ENCODE data around the gene MAGI1.
"Not testable (repeated sequence)": the region's sequence is repeated elsewhere in the genome, so short reads cannot be mapped to it uniquely, and the experiment has no call there.

Gene MAGI1

DNA sequence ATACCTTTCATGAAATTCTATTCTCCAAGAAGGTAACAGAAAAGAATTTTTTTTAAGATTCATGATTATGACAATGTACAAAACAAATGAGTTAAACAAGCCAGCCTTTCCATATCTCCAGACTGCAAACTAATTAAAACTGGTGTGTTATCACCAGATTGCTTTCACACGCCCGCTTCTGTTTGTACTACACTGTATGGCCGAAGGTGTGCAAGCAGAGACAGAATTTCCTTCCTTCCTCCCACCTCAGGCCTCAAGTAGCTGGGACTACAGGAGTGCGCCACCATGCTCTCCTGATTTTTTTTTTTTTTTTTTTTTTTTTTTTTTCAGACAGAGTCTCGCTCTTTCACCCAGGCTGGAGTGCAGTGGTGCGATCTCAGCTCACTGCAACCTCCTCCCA lies 400.4 kb downstream of the MAGI1 start:
- no peak for DNase-seq (ENCODE audit: low read depth in 1 of 2, low spot score in 1 of 2)

DNA sequence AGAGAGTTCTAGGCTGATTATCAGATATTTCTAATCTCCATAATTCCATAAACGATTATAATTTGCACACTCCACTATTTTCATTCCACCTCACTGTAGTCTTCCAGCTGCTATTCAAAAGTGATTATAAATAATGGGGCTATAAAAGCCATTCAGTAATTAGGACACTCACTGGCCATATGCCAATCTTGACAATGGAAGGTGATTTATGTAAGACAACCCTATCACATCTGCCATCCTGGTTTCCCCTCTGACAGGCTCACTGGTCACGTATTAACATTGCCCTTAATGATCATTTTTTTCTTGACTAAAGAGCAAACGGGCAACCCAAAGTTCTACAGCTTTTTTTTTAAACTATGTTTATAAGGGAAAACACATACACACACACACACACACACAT lies 402.4 kb downstream of the MAGI1 start:
- DNase-seq (ENCODE audit: low read depth in 1 of 2, low spot score in 1 of 2) = no peak

DNA sequence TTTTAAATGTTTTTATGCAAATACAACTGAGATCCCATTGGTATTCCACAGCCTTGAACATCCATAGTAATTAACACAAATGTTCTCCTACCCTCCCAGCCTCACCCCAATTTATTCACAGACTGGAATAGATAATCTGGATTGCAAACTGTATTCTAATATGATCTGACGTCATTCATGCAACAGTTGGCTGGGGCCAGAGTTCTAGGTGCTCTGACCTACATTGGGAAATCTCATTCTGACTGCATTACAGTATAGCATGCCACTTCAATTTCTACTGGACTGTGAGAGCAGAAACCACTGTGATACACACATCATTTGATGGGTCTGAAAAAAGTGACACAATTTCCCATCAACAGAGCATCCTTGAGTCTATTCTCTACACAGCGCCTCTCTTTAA lies 403.1 kb downstream of the MAGI1 start:
- no peak for DNase-seq (ENCODE audit: low read depth in 1 of 2, low spot score in 1 of 2)

DNA sequence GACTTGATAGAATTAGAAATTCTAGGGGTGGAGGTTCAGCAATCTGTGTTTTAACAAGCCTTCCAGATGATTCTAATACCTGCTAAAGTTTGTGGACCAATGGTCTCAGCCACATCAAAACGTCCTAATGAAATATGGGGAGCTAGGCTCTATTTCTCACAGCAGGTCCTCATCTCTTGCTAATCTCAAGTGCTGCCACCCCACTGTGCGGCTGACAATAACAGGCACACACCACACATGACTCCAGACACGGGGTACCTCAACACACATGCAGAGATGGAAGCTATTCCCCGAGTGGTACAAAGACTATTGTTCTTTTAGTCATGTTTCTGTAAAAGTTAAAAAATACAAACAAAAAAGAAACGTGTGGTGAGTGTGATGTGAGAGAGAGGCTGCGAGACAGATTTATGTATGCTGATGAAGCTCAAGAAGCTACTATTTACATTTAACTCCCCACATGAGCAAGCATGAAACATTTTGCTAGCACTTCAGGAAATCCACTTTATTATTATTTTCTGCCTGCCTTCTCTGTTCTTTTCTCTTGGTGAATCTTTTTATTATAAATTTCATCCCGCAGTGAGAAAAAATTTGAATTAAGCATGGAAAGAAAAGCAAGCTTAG lies 405.6 kb downstream of the MAGI1 start:
- DNase-seq (ENCODE audit: low read depth in 1 of 2, low spot score in 1 of 2) = no peak

DNA sequence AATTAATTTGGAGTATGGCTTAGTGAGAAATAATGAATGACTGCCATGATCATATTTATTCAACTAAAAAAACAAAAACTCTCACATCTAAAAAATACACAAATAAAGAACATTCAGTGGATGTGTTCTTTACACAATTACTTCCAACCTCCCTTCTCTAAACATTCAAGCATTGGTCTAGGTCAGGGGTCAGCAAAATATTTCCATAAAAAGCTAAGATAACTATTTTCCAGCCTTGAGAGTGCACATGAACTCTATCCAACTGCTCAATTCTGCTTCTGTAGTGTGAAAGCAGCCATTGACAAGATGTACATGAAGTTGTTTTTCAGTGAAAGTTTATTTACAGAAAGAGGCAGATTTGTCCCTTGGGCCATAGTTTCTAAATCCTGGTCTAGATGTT lies 406.3 kb downstream of the MAGI1 start:
- no peak for DNase-seq (ENCODE audit: low read depth in 1 of 2, low spot score in 1 of 2)

DNA sequence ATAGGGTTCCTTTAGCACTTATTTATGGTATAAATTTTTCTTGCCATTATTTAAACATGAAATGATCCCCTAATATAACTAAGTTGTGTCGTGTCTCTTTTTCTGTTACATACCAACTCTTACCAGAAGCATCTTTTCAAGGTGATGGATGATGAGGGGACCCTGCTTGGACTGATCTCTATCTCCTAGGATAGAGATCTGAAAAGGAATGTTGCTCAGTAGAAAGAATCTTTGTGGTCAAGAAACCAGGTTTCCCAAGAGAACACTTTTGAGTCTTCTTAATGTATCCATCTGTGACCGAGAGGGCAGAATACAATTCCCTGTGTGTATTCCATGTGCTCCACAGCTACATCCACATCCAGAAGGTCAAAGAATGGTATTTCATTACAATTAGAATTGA lies 409.7 kb downstream of the MAGI1 start:
- no peak for DNase-seq (ENCODE audit: low read depth in 1 of 2, low spot score in 1 of 2)

DNA sequence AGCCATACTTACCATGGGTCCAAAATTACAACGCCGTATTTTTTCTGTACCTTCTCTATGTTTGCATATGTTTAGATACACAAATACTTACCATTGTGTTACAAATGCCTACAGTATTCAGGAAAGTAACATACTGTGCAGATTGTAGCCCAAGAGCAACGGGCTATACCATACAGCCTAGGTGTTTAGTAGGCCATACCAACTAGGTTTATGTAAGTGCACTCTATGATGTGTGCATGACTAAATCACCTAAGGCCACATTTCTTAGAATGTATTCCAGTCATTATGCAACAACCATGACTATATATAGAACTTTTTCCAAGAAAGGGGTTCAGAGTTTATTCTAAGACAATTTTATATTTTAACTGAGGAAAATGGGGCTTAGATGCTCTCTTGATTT lies 411.7 kb downstream of the MAGI1 start:
- no peak for DNase-seq (ENCODE audit: low read depth in 1 of 2, low spot score in 1 of 2)

DNA sequence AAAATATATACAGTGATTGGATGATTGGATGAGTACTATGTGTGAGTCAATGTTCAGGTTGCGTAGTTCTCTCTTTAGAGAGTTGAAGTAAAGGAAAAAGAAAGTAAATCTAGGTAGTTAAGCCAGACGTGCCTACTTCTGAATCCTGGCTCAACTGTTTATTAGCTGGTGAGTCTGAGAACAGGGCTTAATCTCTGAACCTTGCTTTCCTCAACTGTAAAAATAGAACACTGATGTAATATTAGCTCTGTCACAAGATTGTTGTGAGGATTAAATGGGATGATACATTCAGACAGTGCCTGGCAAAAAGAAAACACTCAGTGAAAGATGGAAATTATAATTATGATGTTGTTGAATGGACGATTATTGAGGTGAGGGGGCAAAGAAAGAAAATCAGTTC lies 413.4 kb downstream of the MAGI1 start:
- DNase-seq (ENCODE audit: low read depth in 1 of 2, low spot score in 1 of 2) = no peak

DNA sequence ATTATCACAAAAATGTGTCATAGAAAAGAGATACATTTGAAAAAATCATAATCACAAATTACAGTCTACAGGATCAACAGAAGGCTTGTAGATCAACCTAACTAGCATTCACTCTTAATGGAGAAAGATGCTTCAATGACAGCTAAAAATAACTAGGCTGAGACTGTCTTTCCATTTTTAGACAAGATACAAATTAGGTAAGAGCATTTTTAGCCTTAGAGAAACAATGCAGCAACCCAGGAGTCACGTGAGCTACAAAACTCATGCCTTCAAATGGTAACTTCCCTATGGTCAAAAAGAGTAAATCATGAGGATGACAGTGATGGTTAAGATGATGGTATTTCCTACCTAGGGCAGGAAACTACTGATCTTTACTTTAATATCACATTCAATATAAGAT lies 415.4 kb downstream of the MAGI1 start:
- no peak for DNase-seq (ENCODE audit: low read depth in 1 of 2, low spot score in 1 of 2)

DNA sequence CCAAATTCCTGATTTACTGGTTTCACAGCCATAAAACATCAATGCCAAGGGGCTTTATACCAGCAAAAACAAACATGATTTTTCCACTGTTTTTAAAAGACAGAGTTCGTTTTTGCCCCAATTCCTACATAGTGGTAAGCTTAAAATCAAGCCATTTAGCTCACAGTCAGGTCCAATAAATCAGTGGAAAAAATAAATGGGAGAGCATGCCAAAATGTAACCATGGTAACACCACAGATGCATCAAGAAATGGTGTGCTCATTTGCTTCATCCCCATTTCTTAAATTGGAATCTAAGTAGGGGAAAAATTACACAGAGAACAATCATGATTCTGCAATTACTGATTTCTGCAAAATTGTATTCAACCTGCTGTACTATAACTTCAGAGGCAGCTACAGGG lies 418.8 kb downstream of the MAGI1 start:
- no peak for DNase-seq (ENCODE audit: low read depth in 1 of 2, low spot score in 1 of 2)

DNA sequence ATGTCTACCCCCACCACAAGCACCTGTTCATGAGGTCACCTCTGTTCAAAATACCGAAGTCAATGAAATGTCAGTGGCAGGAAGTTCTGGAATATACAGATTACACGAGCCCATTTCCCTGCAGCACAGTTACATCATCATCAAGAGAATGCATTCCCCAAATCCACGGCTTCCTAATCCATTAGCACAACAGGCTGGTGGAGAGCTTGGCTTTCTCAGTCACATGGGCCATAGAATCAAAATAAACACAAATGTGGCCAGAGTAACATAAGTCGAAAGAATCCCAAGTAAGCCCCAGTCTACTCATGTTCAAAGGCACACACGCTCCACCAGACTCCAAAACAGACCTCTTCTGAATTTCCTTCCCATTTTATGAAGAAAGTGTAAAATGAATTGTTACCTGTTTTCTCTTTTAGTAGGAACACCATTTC lies 419.3 kb downstream of the MAGI1 start:
- no peak for DNase-seq (ENCODE audit: low read depth in 1 of 2, low spot score in 1 of 2)

DNA sequence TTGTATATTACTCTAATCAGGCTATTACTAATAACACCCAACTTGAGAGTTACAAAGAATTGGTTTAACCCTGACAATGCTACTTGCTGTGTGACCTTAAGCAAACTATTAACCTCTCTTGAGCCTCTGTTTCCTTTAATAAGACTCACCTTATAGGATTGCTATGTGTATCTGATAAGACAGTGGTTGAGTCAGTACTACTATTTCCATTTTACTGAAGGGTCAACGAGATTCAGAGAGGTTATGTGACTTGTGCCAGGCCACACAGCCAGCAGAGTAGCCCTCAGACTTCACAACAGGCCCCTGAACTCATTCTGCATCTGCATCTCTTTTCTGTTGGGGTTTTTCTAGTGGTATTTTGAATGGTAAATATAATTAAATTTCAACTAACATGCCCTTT lies 420.1 kb downstream of the MAGI1 start:
- DNase-seq (ENCODE audit: low read depth in 1 of 2, low spot score in 1 of 2) = no peak

DNA sequence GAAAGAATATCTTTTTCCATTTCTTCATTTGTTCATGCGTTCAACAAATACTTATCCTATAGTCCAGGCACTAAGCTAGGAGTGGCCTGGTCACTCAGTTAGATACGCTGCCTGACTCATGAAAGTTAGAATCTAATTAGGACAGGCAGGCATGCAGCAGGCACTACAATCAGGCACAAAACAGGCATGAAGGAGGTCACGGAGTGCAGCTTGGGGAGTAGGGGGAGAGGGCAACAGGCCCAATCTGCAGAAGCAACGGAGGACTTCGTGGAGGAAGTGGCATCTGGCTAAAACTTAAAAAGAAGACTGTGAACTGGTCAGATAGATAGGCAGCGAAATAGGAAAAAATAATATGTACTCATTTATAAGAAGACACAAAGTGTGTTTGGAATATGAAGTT lies 420.9 kb downstream of the MAGI1 start:
- no peak for DNase-seq (ENCODE audit: low read depth in 1 of 2, low spot score in 1 of 2)

DNA sequence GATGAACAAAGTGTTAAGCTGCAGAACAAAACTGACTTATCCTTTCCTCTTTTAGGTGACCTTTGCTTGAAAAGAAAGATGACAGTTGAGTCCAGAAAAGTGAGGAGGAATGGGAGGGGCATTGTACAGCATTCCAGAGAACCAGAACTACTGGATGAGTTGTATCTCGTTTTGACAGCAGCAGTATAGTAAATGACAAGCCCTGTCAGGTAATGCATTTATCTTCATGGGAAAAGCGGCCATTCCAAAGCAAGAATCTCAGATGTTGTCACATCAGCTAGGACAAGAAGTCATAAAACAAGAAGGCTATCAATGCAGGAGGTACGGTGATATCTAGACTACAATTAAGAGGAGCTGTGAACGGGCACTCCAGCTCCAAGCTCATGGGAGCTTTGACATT lies 421.5 kb downstream of the MAGI1 start:
- DNase-seq (ENCODE audit: low read depth in 1 of 2, low spot score in 1 of 2) = no peak

DNA sequence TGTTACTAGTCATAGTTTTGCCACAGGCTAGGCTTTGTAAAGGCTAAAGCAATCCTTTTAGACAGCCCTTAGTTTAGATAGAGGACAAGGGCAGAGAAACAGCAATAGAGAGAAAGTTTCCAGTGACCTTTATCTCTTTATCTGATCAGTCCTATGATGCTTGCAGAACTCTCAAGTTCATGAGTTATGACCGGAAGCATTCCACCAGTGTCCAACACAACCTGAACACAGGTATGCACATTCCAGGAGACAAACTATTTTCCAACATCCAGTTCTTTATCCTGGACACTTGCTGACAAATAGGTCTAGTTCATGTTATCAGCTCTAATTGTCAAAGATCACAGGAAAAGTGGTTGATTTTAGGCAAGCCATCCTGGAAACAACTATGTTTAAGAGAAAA lies 422.2 kb downstream of the MAGI1 start:
- no peak for DNase-seq (ENCODE audit: low read depth in 1 of 2, low spot score in 1 of 2)

DNA sequence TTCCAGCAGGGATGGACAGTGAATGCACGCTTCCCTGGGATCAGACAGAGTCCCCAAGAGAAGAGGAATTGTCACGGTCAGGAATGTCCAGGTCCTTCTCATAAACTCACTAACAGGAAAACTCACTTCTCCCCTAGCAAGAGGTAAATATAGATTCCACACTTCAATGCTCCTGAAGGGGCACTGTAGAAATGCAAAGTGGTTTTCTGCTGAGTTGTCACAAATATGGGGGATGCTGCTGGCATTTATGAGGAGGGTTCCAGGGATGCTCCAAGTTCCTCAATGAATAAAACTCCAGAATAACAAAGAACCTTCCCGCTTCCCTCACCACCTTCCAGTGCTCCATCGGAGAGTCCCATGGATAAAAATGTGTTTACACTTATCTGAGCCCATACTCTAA lies 423.4 kb downstream of the MAGI1 start:
- DNase-seq (ENCODE audit: low read depth in 1 of 2, low spot score in 1 of 2) = no peak

DNA sequence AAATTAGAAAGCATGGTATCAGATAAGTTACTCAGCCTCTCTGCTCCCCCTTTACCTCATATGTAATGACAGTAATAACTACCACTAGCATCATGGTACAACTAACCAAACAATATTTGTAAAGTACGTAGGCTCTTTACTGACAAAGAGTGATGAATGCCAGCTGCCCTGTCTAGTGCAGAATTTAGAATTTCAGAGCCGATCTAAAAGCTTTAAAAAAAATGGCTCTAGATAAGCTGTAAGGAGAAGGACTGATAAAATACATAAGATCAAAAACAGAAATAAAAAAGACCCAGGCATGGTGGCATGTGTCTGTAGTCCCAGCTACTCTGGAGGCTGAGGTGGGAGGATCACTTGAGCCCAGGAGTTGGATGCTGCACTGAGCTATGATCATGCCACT lies 424.1 kb downstream of the MAGI1 start:
- DNase-seq (ENCODE audit: low read depth in 1 of 2, low spot score in 1 of 2) = no peak

DNA sequence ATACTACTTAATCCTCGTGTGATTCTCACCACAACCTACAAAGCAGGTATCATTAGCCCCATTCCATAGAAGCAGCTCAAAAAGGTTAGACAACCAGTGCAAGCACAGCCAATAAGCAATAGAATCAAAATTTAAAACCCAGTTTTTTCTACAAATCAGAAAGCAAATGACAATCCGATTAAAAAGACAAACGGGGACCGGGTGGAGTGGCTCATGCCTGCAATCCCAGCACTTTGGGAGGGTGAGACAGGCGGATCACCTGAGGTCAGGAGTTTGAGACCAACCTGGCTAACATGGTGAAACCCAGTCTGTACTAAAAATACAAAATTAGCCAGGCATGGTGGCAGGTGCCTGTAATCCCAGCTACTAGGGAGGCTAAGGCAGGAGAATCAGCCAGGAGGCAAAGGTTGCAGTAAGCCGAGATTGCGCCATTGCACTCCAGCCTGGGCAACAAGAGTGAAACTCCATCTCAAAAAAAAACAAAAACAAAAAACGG lies 430.7 kb downstream of the MAGI1 start:
- DNase-seq (ENCODE audit: low read depth in 1 of 2, low spot score in 1 of 2) = not testable (repeated sequence)

DNA sequence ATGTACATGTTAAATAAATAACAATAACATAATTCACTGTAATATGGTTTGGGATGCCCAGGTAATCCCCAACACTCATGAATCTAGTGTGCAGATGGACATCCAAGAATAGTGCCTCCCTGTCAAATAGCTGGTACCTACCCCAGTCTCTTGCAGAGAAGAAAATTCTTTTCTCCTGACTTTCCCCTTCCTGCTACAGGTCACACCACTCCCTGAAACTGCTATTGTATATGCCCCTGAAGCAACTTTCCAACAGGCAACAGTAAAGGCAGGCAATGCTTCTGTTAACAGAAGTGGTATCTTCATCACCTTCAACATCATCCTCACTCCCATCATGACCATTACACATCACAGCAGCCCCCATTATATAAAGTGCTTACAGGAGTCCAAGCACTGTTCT lies 431.6 kb downstream of the MAGI1 start:
- no peak for DNase-seq (ENCODE audit: low read depth in 1 of 2, low spot score in 1 of 2)

DNA sequence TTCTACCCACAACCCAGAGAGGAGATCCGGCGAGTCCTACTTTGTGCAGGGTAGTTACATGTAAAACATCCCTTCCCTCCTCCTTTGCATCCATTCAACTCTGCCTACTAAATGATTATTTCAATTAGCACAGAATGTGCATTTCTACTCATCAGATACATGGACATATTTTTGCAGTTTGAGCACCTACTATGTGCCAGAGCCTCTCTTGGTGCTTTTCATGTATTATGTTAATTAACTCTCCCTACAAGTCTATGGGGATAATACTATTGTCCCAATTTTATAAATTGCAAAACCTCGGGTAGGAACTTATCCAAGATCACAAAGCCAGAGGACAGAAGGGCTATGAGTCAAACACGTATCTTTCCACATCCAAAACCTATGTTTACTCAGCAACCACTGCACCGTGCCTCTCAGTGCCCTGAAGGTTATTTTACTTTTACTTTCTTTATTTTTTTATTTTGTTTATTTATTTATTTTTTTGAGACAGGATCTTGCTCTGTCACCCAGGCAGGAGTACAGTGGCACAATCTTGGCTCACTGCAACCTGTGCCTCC lies 432.8 kb downstream of the MAGI1 start:
- no peak for DNase-seq (ENCODE audit: low read depth in 1 of 2, low spot score in 1 of 2)

DNA sequence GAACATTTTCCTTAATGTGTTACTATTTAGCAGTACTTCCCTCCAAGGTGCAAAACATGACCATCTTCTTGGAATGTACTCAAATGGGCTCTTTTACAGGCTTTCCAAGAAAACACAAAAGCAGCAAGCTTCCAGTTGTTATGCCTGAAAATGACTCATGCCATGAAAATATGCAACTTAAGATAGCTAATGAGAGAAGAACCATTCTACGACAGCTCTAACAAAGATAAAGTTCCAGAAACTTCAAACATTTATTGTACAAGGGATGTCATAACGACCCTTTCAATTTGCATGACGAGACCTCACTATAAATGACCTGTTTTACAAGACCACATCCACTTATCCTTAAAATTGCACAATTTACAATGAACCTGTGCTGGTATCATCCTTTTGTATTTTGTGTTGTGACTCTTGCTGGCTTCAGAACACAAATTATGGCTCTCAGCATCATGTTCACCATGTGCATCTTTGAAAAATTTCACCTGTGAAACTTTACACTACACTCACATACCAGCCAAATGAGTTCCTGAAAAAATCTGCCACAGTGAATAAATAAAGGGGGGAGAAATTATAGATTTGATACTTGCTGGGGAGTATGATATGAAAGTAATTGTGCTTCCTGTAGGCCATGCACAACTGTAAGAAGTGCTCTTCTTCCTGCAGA lies 433.7 kb downstream of the MAGI1 start:
- DNase-seq (ENCODE audit: low read depth in 1 of 2, low spot score in 1 of 2) = no peak

DNA sequence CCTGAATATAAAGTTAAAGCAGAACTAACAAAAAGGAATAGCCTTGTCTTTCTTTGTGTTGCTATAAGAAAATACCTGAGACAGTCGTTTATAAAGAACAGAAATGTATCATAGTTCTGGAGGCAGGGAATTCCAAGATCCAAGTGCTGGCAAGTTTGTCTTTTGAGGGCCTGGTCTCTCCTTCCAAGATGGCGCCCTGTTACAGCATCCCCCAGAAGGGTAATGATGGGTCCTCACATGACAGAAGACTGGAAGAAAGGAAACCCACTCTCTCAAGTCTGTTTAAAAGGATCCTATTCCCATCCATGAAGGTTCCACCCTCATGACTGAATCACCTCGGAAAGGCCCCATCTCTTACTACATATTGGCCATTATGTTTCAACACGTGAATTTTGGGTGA lies 435.1 kb downstream of the MAGI1 start:
- DNase-seq (ENCODE audit: low read depth in 1 of 2, low spot score in 1 of 2) = no peak

DNA sequence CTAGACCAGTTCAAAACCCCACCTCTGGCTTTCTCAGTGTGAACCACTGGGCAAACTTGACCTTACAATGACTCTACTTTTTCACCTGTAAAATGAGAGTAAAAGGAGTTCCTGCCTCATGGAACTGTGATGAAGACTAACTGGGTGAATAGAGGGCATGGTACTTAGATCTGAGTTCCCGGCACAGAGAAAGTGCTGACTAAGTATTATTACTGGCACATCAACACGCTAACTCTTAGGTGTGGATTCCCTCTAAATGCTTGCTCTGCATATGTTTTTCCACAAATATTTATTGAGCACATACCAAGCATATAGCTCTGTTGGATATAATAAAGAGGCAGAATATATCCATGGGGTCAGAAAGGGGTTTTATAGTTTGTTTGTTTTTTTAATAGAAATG lies 437.8 kb downstream of the MAGI1 start:
- DNase-seq (ENCODE audit: low read depth in 1 of 2, low spot score in 1 of 2) = no peak
